ENCODE results near the gene HRAS.

GRCh38 chr11:495537-495931 is 39.8 kb downstream of the HRAS start:
- TF ChIP-seq POLR2AphosphoS5 (IDR thresholded peaks at IDR 0.05; ENCODE audit: low read depth, low read length) (no peak), POLR2A (IDR thresholded peaks at IDR 0.05; ENCODE audit: low read depth, low read length) (no peak), TAF1 (IDR thresholded peaks at IDR 0.05; ENCODE audit: low read depth, low read length) (no peak), POU2F2 (IDR thresholded peaks at IDR 0.05; ENCODE audit: low read depth, low read length) (no peak), SPI1 (IDR thresholded peaks at IDR 0.05; ENCODE audit: low read depth, low read length) (no peak), PAX5 (IDR thresholded peaks at IDR 0.05; ENCODE audit: insufficient read depth, low read length, severe bottlenecking) (no peak)
